GM12873 (cell line): ENCODE data around the gene TBX19.

ENCODE experiments used
- TF ChIP-seq, protein P1 (sequence below): IDR thresholded peaks from 2 replicates; pipeline ENCODE4 v1.5.1; 2012; ENCODE audit warnings: low read depth, mild to moderate bottlenecking, moderate library complexity, low read length, control low read depth; ENCODE audit not compliant: insufficient read depth; ENCODE audit errors: missing control alignments

TBX19 gene

DNA sequence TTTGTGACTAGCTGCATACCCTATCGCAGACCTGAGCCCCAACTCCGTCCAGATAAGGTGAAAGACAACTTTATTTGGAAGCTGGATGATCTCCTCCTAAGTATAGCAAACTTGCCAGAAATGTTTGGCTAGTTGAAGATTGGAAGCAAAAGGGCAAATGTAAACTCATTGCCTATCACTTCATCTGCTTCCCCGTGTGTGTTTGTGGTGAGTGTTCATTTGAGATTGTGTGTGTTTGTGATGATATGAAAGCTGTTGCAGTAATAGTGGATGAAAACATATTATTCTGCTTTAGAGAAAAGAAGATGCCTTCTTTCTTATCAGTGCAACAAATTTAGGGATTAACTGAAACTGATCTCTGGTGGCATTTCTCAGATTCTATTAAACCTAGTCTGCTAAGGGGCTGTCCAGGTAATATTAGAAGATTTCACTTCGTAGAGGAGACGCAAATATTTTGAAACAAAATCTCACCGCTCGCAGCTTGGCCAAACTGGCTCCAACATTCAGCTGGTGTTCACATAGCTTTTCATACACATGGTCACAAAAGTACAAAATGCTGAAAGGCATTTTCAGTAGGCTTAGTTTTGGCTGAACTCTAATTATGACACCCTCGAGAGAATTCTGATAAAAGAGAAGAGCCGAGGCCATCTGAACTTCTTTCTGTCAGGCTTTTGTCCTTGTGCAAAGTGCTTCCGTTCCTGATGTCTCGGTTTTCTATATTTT is 1.1 kb downstream of the TBX19 start:
- TF ChIP-seq, protein P1, sequence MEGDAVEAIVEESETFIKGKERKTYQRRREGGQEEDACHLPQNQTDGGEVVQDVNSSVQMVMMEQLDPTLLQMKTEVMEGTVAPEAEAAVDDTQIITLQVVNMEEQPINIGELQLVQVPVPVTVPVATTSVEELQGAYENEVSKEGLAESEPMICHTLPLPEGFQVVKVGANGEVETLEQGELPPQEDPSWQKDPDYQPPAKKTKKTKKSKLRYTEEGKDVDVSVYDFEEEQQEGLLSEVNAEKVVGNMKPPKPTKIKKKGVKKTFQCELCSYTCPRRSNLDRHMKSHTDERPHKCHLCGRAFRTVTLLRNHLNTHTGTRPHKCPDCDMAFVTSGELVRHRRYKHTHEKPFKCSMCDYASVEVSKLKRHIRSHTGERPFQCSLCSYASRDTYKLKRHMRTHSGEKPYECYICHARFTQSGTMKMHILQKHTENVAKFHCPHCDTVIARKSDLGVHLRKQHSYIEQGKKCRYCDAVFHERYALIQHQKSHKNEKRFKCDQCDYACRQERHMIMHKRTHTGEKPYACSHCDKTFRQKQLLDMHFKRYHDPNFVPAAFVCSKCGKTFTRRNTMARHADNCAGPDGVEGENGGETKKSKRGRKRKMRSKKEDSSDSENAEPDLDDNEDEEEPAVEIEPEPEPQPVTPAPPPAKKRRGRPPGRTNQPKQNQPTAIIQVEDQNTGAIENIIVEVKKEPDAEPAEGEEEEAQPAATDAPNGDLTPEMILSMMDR: no peak

DNA sequence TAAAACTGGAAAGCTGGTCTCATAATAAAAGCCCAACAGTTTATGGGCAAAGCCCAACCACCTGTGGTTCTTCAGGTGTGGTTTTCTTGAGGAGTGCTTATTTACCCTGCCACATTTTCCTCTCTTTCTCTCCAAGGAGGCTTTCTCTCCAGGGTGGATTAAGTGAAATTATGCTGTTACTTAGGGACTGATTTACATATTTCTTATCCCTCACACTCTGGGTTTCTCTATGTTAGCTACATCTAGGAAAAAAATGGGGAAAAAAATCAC is 4.8 kb downstream of the TBX19 start:
- TF ChIP-seq, protein P1: no peak

DNA sequence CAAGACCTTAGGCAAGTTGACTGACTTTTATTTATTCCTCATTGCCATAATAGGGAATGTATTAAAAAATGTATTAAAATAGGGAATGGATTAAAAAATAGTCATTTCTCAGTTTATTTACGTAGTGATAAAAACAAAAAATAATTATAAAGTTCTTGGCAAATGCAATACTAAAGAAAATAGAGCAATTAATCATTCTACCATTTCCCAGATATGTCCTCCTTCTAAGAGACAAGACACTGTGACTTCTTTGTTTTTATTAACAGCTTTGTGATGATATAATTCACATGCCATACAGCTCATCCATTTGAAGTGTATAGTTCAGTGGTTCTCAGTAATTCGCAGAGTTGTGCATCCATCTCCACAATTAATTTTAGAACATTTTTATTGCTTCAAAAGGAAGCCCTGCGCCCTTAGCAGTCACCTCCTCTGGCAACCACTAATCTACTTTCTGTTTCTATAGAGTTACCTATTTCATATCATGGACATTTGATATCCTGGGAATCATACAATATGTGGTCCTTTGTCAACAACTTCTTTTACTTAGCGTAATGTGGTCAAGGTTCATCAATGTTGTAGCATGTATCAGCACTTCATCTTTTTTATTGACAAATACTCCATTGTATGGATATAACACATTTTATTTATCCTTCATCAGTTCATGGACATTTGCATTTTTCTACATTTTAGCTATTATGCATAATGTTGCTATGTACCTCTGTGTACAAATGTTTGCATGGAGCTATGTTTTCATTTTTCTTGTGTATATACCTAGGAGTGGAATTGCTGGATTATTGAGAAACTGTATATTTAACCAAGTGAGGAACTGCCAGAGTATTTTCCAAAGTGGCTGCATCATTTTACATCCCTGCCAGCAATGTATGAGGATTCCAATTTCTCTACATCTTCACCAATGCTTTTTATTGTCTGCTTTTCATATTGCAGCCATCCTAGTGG is 5.6 kb downstream of the TBX19 start:
- TF ChIP-seq, protein P1: peak; percentile 3

DNA sequence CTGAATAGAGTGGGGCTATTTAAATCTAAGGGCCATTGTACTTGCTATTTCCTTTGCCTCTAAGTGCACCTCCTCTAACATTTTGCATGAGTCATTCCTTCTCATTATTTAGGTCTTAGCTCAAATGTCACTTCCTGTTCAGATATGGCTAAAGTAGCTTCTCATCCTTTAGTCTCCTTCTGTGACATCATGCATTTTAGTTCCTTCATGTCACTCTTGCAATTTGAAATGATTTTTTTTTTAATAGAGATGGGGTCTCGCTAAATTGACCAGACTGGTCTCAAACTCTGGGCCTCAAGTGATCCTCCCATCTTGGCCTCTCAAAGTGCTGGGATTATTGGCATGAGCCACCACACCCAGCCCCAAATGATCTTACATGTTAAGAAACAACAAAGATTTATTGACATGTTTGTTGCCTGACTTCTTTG is 6.6 kb downstream of the TBX19 start:
- TF ChIP-seq, protein P1: no peak

DNA sequence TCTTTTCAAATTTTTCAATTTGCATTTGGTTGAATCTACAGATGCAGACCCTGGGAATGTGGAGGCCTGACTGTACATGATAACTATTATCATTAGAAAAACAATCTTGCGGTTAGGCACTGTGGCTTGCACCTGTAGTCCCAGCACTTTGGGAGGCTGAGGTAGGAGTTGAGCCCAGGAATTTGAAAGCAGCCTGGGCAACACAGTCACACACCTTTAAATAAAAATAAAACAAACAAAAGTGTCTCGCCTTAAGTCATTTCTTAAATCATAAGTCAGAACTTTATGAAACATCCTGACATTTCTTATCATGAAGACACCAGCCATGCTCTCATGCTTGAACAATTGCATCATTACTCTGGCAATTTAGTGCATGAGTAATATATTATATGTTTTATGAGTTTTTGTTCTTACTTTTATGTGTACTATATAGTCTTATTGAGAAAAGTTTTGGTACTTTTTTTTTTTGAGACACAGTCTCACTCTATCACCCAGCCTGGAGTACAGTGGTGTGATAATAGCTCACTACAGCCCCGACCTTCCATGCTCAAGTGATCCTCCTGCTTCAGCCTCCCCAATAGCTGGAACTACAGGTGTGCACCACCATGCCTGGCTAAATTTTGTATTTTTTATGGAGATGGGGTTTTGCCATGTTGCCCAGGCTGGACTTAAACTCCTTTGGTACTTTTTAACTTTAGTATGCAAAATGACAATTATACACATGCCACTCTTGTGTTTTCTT is 7.8 kb downstream of the TBX19 start:
- TF ChIP-seq, protein P1: no peak

DNA sequence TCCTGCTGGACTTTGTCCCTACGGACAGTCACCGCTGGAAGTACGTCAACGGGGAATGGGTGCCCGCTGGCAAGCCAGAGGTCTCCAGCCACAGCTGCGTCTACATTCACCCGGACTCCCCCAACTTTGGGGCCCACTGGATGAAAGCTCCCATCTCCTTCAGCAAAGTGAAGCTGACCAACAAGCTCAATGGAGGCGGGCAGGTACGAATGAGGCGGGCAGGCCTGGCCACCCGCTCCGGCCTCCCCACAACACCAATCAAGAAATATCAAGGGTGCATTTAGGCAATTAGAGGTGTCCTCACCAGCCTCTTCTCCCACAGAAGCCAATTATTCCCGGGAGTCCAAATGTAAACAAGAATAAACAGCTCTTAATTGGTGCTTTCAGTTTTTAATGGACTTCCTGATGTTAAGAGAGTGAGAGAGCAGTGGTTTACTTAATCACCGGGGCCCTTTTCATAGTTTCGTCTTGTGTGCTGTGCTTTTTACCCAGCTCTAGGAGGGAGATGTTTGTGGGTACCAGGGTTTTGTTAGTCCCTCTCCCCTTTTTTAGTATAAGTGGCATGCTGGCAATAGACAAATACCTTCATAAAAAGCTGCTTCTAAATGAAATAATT is 10.7 kb downstream of the TBX19 start:
- TF ChIP-seq, protein P1: no peak
